Lower leg skin (tissue), 4 donors: Measurements from ENCODE around the gene NOP9. TPM values are rescaled to one million over a fixed set of nuclear protein-coding genes. Genes with fewer than 3 reads are reported as not detected.

Experiments used
- DNase-seq, 2 donors: peaks; one replicate each; pipeline ENCODE4 v3.0.0-alpha.2; 2019; ENCODE audit warnings: low spot score in 2 of 2
- H3K4me3 ChIP-seq: fragments of 200-600 bp; sonication (generic); 2 replicates; pipeline ENCODE4 v1.5.1; 2017; ENCODE audit warnings: mild to moderate bottlenecking, low read depth; ENCODE audit not compliant: poor library complexity, severe bottlenecking
- CTCF ChIP-seq, 3 donors: fragments of 450-650 bp; IDR thresholded peaks; one replicate each; pipeline ENCODE4 v1.5.1; 2016; ENCODE audit warnings: antibody characterized with exemption in 3 of 3, mild to moderate bottlenecking in 3 of 3, moderate library complexity in 2 of 3
- POLR2A ChIP-seq, 2 donors: fragments of 450-650 bp; IDR thresholded peaks; one replicate each; pipeline ENCODE4 v1.6.1; 2016 to 2017; ENCODE audit warnings: antibody characterized with exemption in 2 of 2, mild to moderate bottlenecking in 1 of 2, moderate library complexity in 1 of 2
- WGBS, 2 donors: methylation state at CpG; one replicate each; pipeline ENCODE4 v1.1.5; 2018; 5-methylcytosine and 5-hydroxymethylcytosine counted together
- intact Hi-C: fragments of 100-400 bp; cut with DNase I; formaldehyde crosslinking; loops from one replicate; pipeline ENCODE4 v1.15.0; 2023; ENCODE audit warnings: low total_unique reads
- total RNA-seq, 4 donors: library from RNA; depleted of rRNA; stranded (reverse); fragments of >200 nt; gene quantifications; one replicate each; pipeline ENCODE4 v1.1.0, GENCODE V29; 2016

The NOP9 gene
- 10 to 100 TPM; 13.8 to 20.4 (median 17.6) TPM for total RNA-seq

DNA sequence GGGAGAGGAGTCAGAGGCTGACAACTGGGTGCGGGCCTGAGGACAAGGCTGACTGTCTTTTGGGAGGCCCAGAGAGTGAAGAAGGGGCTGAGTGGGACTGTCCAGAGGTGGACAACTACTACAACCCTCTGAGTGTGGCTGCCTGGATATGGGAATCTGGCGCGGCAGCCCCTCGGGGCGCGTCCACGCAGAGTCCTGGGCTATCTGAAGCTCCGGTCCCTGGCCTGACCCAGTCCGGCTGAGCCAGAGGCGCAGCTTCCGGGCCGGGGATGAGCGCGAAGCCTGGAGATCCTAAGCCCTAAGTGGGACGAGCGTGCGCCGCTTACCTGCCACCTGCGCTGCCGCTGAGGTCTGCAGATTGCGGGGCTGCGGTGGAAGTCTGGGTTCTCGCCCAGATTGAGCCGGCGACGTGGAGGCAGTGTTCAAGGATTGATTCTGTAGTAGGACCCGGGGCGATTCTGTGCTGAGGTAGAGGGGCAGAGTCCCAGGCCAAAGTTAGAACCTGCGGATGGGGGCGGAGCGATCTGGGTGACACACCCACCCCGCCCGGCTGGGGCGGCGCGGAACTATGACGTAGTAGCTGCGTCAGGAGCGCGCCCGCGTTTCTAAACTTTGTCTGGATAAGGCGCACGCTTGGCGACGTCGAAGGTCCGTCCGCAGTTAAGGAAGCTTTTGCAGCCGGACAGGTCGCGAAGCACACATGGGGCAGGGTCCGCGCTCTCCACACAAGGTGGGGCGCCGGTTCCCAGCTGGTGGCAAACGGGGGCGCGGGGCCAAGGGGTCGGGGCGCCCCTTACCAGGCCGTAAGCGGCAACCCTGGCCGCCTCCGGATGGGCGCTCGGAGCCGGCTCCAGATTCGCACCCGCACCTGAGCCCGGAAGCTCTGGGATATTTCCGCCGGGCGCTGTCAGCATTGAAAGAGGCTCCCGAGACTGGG, at the start of gene NOP9, which contains the start of gene DHRS1:
Gene NOP9 (plus strand): TSS at position 596 of the 937 bp plus-strand sequence. CDS start 105 bp downstream, at position 701.
Gene DHRS1 (minus strand): TSS at position 526 of the 937 bp plus-strand sequence. CDS start 674 bp downstream, outside the sequence.
- TF ChIP-seq POLR2A (IDR thresholded peaks at IDR 0.05) (peak in 1 of 2 donors; percentile 32), CTCF (IDR thresholded peaks at IDR 0.05) (no peak)
- intact Hi-C loops = no loop called here
- peak; percentile 90 to 99 for DNase-seq
- peak within 1 kb of the TSS; percentile 85 for H3K4me3 ChIP-seq
- WGBS, 2 donors = 0 to 1% methylated on average over 47 to 66 of the region's 75 CpGs

GRCh38 chr14:24250354-24250753, 49.3 kb upstream of the NOP9 start:
- DNase-seq = peak in 1 of 2 donors; percentile 32
- no peak for TF ChIP-seq CTCF (IDR thresholded peaks at IDR 0.05)
- TF ChIP-seq POLR2A (IDR thresholded peaks at IDR 0.05) = no peak
- H3K4me3 ChIP-seq = no peak overlapping the region
- WGBS, 2 donors = 69 to 70% methylated on average over 4 of the region's 4 CpGs
- intact Hi-C loops = no loop called here

- no peak for TF ChIP-seq POLR2A (IDR thresholded peaks at IDR 0.05)
- TF ChIP-seq CTCF (IDR thresholded peaks at IDR 0.05) = no peak
- intact Hi-C loops = no loop called here
- no peak for DNase-seq
- no peak overlapping the region for H3K4me3 ChIP-seq
- WGBS, 2 donors = 86 to 100% methylated on average over 1 of the region's 1 CpG
These were observed 47.8 kb upstream of the NOP9 start for GRCh38 chr14:24251880-24252288.

DNA sequence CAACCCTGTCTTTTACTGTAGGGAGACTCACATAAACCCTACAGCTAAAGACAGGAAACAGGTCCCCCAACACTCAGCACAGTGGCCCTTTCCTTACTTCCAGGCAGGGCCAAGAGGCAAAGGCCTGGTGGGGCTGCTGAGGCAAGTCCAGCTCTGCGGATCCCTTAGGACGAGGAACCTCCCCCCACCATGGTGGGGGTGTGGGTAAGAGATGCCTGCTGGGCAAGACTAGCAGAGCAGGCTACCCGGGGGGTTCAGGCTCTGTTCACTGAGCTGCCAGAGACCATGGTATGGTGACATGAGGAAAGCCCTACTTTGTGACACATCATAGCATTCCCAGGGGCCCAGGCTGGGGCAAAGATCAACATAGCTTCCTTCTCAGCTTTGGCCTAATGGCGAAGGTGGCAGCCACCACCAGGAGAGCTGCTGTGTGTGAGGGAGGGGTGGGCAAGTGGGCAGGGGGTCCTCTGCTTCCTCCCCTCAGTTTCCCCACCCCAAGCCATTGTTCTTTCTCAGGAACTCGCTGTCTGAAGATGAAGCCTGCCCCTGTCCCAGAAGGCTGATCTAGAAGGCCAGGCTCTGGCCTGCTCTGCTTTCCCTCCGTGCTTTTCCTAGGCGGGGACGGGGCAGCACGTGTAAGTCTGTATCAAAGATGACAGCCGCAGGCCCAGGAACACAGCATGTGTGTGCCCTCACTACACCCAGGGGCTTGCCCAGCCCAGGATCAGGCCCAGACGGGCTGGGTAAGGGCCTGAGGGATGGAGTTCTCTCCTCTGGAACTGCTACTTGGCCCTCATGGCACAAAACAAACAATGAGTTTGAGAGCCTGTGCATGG, 47.1 kb upstream of the NOP9 start:
- WGBS, 2 donors = 73 to 80% methylated on average over 11 of the region's 11 CpGs
- TF ChIP-seq CTCF (IDR thresholded peaks at IDR 0.05) = no peak
- TF ChIP-seq POLR2A (IDR thresholded peaks at IDR 0.05) = no peak
- no peak overlapping the region for H3K4me3 ChIP-seq
- DNase-seq = peak in 1 of 2 donors; percentile 54
- intact Hi-C loops = no loop called here

- intact Hi-C loops = no loop called here
- H3K4me3 ChIP-seq = no peak overlapping the region
- TF ChIP-seq CTCF (IDR thresholded peaks at IDR 0.05) (no peak), POLR2A (IDR thresholded peaks at IDR 0.05) (no peak)
- peak in 1 of 2 donors; percentile 50 for DNase-seq
- WGBS, 2 donors = 78 to 80% methylated on average over 7 of the region's 7 CpGs
These were observed 45.7 kb upstream of the NOP9 start for GRCh38 chr14:24253936-24254335.
